K562 (cell line): Measurements from ENCODE around the gene OTUD5. TPM values are rescaled to one million over a fixed set of nuclear protein-coding genes. Genes with fewer than 3 reads are reported as not detected.

Experiments used
- CCNT2 ChIP-seq: IDR thresholded peaks from 2 replicates; pipeline ENCODE4 v1.6.1; 2011; ENCODE audit warnings: borderline replicate concordance, low read depth, mild to moderate bottlenecking, moderate library complexity, mixed read lengths, low read length; ENCODE audit not compliant: insufficient read length; ENCODE audit errors: extremely low read depth
- NCOA4 ChIP-seq: fragments of 450-650 bp; IDR thresholded peaks from 2 replicates; pipeline ENCODE4 v1.6.1; 2018; ENCODE audit warnings: mild to moderate bottlenecking; ENCODE audit not compliant: partially characterized antibody
- RBM17 ChIP-seq: fragments of 200-400 bp; formaldehyde crosslinking; IDR thresholded peaks from 2 replicates; pipeline ENCODE4 v1.6.1; 2017; ENCODE audit warnings: low read depth, mild to moderate bottlenecking, low read length, borderline replicate concordance
- RBM39 ChIP-seq: fragments of 200-400 bp; formaldehyde crosslinking; optimal IDR thresholded peaks from 2 replicates; pipeline ENCODE3; 2018; ENCODE audit warnings: low read depth, low read length
- RFX1 ChIP-seq: fragments of 450-650 bp; IDR thresholded peaks from 2 replicates; pipeline ENCODE4 v1.6.1; 2016; ENCODE audit warnings: mild to moderate bottlenecking, moderate library complexity
- RNF219 ChIP-seq: fragments of 250-450 bp; sonication (Bioruptor Pico); IDR thresholded peaks from 2 replicates; pipeline ENCODE4 v1.5.0; 2022; ENCODE audit warnings: mild to moderate bottlenecking
- XRCC4 ChIP-seq: IDR thresholded peaks from one replicate; pipeline ENCODE4 v1.6.1; 2011; ENCODE audit not compliant: insufficient read depth, insufficient read length; ENCODE audit errors: extremely low read depth
- ZKSCAN1 ChIP-seq: fragments of 150-350 bp; IDR thresholded peaks from 2 replicates; pipeline ENCODE4 v1.6.1; 2016; ENCODE audit warnings: low read depth, low read length
- ZNF121 ChIP-seq: sonication (generic); formaldehyde crosslinking; conservative IDR thresholded peaks from 2 replicates; pipeline ENCODE4 v1.8.0; 2022; ENCODE audit warnings: missing genetic modification reagents
- ZNF354B ChIP-seq: fragments of 250-450 bp; sonication (Bioruptor Pico); IDR thresholded peaks from 2 replicates; pipeline ENCODE4 v1.4.0; 2020
- ZNF407 ChIP-seq: fragments of 450-650 bp; IDR thresholded peaks from 2 replicates; pipeline ENCODE4 v1.6.1; 2016; ENCODE audit warnings: low read depth
- ZNF512 ChIP-seq: IDR thresholded peaks from 2 replicates; pipeline ENCODE4 v1.6.1; 2016; ENCODE audit warnings: missing genetic modification characterization, missing compliant biosample characterization
- ZNF639 ChIP-seq, 2 experiments: fragments of 200-800 bp in 1 of 2; sonication (Bioruptor generic) in 1 of 2; sonication (generic) in 1 of 2; formaldehyde crosslinking in 1 of 2; IDR thresholded peaks in 1 of 2; conservative IDR thresholded peaks in 1 of 2; 2 replicates each; pipeline versions ENCODE4 v1.5.0 to v1.6.1; 2016 to 2020; ENCODE audit warnings: missing compliant biosample characterization in 1 of 2, missing genetic modification characterization in 1 of 2, missing genetic modification reagents in 1 of 2
- polyA plus RNA-seq, 8 experiments: library from polyadenylated mRNA; depleted of rRNA in 4 of 8; stranded (reverse) in 5 of 8; unstranded in 3 of 8; fragments of >200 nt; fragmentation: Nextera tagmentation in 2 of 8; fragmentation: Illumina TruSeq in 1 of 8; extraction: Ambion mirVana in 2 of 8; extraction: Trizol in 1 of 8; gene quantifications; 2 replicates each; pipeline versions ENCODE4 v1.2.1 to v1.2.3, GENCODE V29; 2011 to 2014; ENCODE audit warnings: inconsistent platforms in 1 of 8, missing spikeins in 1 of 8
- total RNA-seq, 7 experiments: library from RNA; depleted of rRNA in 6 of 7; stranded (reverse); fragments of >200 nt in 6 of 7; fragmentation: Illumina TruSeq in 2 of 7; extraction: Trizol in 2 of 7; gene quantifications; 2 replicates each; pipeline versions ENCODE4 v1.2.1 to v1.2.3, GENCODE V29; 2011 to 2021; ENCODE audit warnings: low replicate concordance in 1 of 7

Gene OTUD5
- total and polyA plus RNA-seq, 9 of the 15 experiments (the other 6 are each of a cell fraction or from before 2014, with no cell fraction given): 3.6 to 102 (median 59.0) TPM

- TF ChIP-seq ZNF639 (CRISPR knock-in tag; conservative IDR thresholded peaks at IDR 0.05 in 1 of 2, IDR thresholded peaks at IDR 0.05 in 1 of 2) (no peak), RFX1 (peak; percentile 96), NCOA4 (no peak), ZNF512 (tag) (no peak), RBM39 (no peak), ZNF407 (no peak), RBM17 (no peak), CCNT2 (no peak), RNF219 (CRISPR knock-in tag) (no peak), ZNF354B (CRISPR knock-in tag) (no peak), XRCC4 (no peak), ZKSCAN1 (no peak), ZNF121 (CRISPR knock-in tag) (no peak)
These were observed 624 bp upstream of the OTUD5 start (continued) for GRCh38 chrX:48957827-48958634.
